ENCODE data around the gene KCMF1.

GRCh38 chr2:85089585-85089984 is 118.6 kb downstream of the KCMF1 start:
- TF ChIP-seq CTCF (IDR thresholded peaks at IDR 0.05; ENCODE audit: poor library complexity, severe bottlenecking) (no peak), EZH2 (IDR thresholded peaks at IDR 0.05; ENCODE audit: borderline replicate concordance, insufficient read depth, low read length, poor library complexity, severe bottlenecking) (no peak)

All from neural cell (in vitro differentiated cells).